ENCODE results near the gene AQP12B.

The AQP12B gene

GRCh38 chr2:240631548-240632305 lies 51.0 kb downstream of the AQP12B start:
- no peak for DNase-seq

GRCh38 chr2:240630771-240631547 lies 51.7 kb downstream of the AQP12B start:
- DNase-seq: no peak

- DNase-seq: no peak
Measured at GRCh38 chr2:240629968-240630770, 52.5 kb downstream of the AQP12B start.

GRCh38 chr2:240629619-240629967 lies 53.1 kb downstream of the AQP12B start:
- no peak for DNase-seq

- DNase-seq: no peak
Measured at GRCh38 chr2:240628808-240629618, 53.7 kb downstream of the AQP12B start.

- DNase-seq: no peak
Measured at GRCh38 chr2:240628507-240628807, 54.2 kb downstream of the AQP12B start.

- no peak for DNase-seq
Measured at GRCh38 chr2:240627736-240628506, 54.8 kb downstream of the AQP12B start.

GRCh38 chr2:240626531-240627300 lies 56.0 kb downstream of the AQP12B start:
- no peak for DNase-seq

All from stimulated activated CD4-positive, alpha-beta T cell treated with anti-CD3 and anti-CD28 coated beads, Interleukin-12 subunit alpha, Interleukin-12 subunit beta, amount 100 ng/mL, for 4 hours (primary cell).